Uterus (tissue), 4 donors: ENCODE data around the gene GPN2. TPM values are rescaled to one million over a fixed set of nuclear protein-coding genes. Genes with fewer than 3 reads are reported as not detected.
A peak's percentile ranks its signal among the peaks of the same experiment; 100 is the strongest.

Source experiments
- DNase-seq, 2 donors: peaks; one replicate each; pipeline ENCODE4 v3.0.0-alpha.2; 2019 to 2020
- H3K27ac ChIP-seq, 2 donors: fragments of 200-600 bp; sonication (generic); 1 replicate in 1 of 2; 2 replicates in 1 of 2; pipeline ENCODE4 v1.5.1; 2016 to 2018
- H3K27me3 ChIP-seq, 2 donors: fragments of 200-600 bp; sonication (generic); one replicate each; pipeline ENCODE4 v1.5.1; 2018 to 2019; ENCODE audit warnings: control low read depth in 1 of 2
- H3K36me3 ChIP-seq, 2 donors: fragments of 200-600 bp; sonication (generic); one replicate each; pipeline ENCODE4 v1.5.1; 2019; ENCODE audit warnings: control low read depth in 1 of 2
- H3K4me1 ChIP-seq, 2 donors: fragments of 200-600 bp; sonication (generic); one replicate each; pipeline ENCODE4 v1.5.1; 2018 to 2019; ENCODE audit warnings: control low read depth in 1 of 2
- H3K4me3 ChIP-seq, 2 donors: fragments of 200-600 bp; sonication (generic); 1 replicate in 1 of 2; 2 replicates in 1 of 2; pipeline ENCODE4 v1.5.1; 2018 to 2019; ENCODE audit warnings: mild to moderate bottlenecking in 1 of 2
- H3K9me3 ChIP-seq, 2 donors: fragments of 200-600 bp; sonication (generic); one replicate each; pipeline ENCODE4 v1.5.1; 2019; ENCODE audit warnings: control low read depth in 1 of 2
- POLR2A ChIP-seq, 2 donors: fragments of 450-650 bp; IDR thresholded peaks; one replicate each; pipeline ENCODE4 v1.6.1; 2016; ENCODE audit warnings: antibody characterized with exemption in 2 of 2, mild to moderate bottlenecking in 1 of 2, moderate library complexity in 1 of 2
- intact Hi-C: fragments of 100-400 bp; cut with DNase I; formaldehyde crosslinking; loops from one replicate; pipeline ENCODE4 v1.15.1; 2023; ENCODE audit warnings: low total_unique reads
- total RNA-seq, 4 donors: library from RNA; depleted of rRNA in 3 of 4; stranded (reverse); fragments of >200 nt in 3 of 4; gene quantifications; one replicate each; pipeline versions ENCODE4 v1.1.0 to v1.2.4, GENCODE V29; 2014 to 2023
- TF ChIP-seq, protein P1 (sequence below), 4 experiments: fragments of 200-600 bp in 2 of 4; fragments of 450-650 bp in 2 of 4; sonication (generic) in 2 of 4; IDR thresholded peaks; one replicate each; pipeline ENCODE4 v1.5.1; 2016 to 2019; ENCODE audit warnings: antibody characterized with exemption in 4 of 4, mild to moderate bottlenecking in 2 of 4, moderate library complexity in 1 of 4
- donor health status: DM: yes; HTN: yes; CAD: no.

The GPN2 gene
- total RNA-seq, 4 donors from 2014 or later, result 3.5 to 21.7 (median 11.4) TPM

DNA sequence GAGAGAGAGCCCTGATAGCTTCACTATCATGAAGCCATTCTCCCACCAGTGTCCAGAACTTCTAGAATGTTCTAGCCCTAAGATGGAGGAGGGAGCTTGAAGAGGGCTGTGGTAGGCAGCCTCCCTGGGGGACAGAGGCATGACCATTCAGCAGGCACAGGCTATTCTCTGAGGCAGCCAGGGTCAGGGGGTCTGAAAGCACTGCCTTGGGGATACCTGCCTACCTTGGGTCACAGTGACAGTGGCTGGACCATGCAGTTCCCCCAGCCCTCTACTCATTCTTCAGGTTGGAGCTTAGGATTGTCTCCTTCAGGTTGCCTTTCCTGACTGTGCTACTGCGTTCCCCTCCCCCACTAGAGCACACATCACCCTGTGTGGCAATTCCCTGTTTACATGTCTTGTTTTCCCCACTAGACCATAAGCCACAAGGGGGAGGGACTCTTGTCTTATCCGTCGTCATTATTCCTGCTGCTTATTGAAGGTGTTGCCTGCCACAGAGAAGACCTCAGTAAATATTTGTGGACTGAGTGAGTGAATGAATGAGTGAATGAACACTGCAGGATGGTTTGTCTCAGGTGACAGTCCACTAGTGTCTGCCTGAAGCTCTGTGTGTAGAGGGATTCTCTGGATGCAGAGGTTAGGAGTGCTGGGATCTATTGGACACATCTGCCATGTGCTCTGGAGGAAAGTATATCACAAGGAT is 58.4 kb downstream of the GPN2 start:
- intact Hi-C loops, result no loop called here
- H3K27ac ChIP-seq, result no peak overlapping the region
- peaks cover 5 to 20% of the 10 kb centered on the region in 2 donors for H3K4me1 ChIP-seq
- TF ChIP-seq, protein P1, sequence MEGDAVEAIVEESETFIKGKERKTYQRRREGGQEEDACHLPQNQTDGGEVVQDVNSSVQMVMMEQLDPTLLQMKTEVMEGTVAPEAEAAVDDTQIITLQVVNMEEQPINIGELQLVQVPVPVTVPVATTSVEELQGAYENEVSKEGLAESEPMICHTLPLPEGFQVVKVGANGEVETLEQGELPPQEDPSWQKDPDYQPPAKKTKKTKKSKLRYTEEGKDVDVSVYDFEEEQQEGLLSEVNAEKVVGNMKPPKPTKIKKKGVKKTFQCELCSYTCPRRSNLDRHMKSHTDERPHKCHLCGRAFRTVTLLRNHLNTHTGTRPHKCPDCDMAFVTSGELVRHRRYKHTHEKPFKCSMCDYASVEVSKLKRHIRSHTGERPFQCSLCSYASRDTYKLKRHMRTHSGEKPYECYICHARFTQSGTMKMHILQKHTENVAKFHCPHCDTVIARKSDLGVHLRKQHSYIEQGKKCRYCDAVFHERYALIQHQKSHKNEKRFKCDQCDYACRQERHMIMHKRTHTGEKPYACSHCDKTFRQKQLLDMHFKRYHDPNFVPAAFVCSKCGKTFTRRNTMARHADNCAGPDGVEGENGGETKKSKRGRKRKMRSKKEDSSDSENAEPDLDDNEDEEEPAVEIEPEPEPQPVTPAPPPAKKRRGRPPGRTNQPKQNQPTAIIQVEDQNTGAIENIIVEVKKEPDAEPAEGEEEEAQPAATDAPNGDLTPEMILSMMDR (IDR thresholded peaks at IDR 0.05), result no peak
- no peak for TF ChIP-seq POLR2A (IDR thresholded peaks at IDR 0.05)
- H3K36me3 ChIP-seq, result no peaks in the 10 kb centered on the region
- no peak overlapping the region for H3K4me3 ChIP-seq
- H3K9me3 ChIP-seq, result no peaks in the 10 kb centered on the region
- no peak for DNase-seq
- H3K27me3 ChIP-seq, result no peaks in the 10 kb centered on the region

DNA sequence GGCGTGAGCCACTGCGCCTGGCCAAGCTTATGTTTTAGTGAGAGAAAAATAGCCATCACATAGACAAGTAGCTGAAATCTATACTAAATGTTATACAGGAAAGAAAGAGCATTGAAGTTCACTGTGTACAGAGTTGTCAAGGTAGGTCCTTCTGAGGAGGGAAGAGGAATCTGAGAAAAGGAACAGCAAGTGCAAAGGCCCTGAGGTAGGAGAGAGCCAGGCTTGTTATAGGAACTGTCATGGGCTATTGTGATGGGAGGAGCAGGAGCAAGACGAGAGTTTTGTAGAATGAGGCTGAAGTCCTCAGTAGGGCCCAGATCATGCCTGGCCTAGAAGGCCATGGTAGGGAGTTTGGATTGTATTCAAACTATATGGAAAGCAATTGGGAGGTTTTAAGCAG is 59.0 kb downstream of the GPN2 start:
- no peaks in the 10 kb centered on the region for H3K27me3 ChIP-seq
- no peaks in the 10 kb centered on the region for H3K9me3 ChIP-seq
- H3K36me3 ChIP-seq, result no peaks in the 10 kb centered on the region
- H3K4me1 ChIP-seq, result peaks cover 5 to 20% of the 10 kb centered on the region in 2 donors
- no peak overlapping the region for H3K4me3 ChIP-seq
- no peak overlapping the region for H3K27ac ChIP-seq
- TF ChIP-seq, protein P1 (IDR thresholded peaks at IDR 0.05), result no peak
- no peak for TF ChIP-seq POLR2A (IDR thresholded peaks at IDR 0.05)
- DNase-seq, result no peak
- intact Hi-C loops, result no loop called here

DNA sequence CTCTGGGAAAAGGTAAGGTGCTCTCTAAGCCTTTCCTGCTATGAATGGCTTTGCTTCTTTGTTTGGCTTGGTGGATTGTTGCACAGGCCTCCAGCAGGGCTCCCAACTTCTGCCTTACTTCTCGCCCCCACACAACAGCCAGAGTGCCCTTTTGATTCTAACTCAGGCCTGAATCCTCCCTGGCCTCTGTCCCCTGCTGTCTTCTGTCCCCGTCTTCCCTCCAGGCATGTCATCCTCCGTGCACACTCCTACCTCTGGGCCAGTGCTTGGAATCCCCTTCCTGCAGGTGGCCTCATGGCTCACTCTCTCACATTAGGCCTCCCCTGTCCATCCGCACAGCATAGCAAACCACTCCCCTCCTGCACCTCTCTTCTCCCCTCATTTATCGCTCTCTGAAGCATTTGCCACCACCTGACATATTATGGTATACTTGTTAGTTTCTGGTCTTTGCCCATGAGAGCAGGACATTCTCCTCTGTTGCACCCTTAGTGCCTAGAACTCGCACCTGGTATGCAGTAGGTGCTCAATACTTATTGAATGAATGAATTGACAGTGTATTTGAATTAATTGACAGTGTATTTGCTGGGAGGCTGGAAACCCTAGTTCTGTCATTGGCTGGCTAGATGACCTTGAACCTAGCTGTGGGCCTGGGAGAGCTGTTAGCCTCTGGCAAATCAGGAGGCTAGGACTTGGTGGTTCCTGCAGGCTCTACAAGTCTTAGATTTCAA is 60.7 kb downstream of the GPN2 start:
- no peak for TF ChIP-seq POLR2A (IDR thresholded peaks at IDR 0.05)
- TF ChIP-seq, protein P1 (IDR thresholded peaks at IDR 0.05), result no peak
- Histone ChIP-seq H3K9me3 (no peaks in the 10 kb centered on the region), H3K4me1 (peaks cover 10 to 20% of the 10 kb centered on the region in 2 donors), H3K27ac (no peak overlapping the region), H3K4me3 (no peak overlapping the region), H3K27me3 (no peaks in the 10 kb centered on the region), H3K36me3 (no peaks in the 10 kb centered on the region)
- DNase-seq, result no peak
- intact Hi-C loops, result no loop called here

DNA sequence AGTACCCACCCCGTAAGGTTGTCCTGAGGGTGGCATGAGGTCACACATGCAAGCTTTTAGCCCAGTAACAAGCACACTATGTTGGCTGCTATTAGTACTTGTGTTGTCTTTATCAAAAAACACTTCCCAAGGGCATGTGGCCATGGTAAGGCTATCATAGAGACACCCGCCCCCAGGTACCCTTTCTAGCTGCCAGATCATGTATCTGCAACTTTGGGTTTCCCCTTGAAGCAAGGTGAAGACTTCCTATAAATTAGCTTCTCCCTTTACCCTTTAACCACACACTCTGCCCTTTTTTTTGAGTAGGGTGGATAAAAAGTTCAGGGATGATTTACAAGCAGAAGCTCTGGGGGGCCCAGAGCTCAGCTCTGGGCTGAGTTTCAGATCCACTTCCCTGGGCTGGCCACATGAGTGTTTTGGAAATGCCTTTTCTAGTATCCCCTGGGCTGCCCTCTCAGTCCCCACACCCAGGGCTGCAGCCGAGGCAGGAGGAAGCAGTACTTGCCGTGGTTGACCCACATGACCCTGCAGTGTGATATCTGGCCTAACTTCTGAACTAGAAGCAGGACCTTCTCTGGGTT is 61.6 kb downstream of the GPN2 start:
- Histone ChIP-seq H3K27me3 (no peaks in the 10 kb centered on the region), H3K9me3 (no peaks in the 10 kb centered on the region), H3K27ac (peak overlapping the region in 1 of 2 donors; percentile 15), H3K36me3 (no peaks in the 10 kb centered on the region), H3K4me1 (peaks cover 10 to 20% of the 10 kb centered on the region in 2 donors), H3K4me3 (no peak overlapping the region)
- intact Hi-C loops, result no loop called here
- TF ChIP-seq, protein P1 (IDR thresholded peaks at IDR 0.05), result no peak
- TF ChIP-seq POLR2A (IDR thresholded peaks at IDR 0.05), result no peak
- no peak for DNase-seq

DNA sequence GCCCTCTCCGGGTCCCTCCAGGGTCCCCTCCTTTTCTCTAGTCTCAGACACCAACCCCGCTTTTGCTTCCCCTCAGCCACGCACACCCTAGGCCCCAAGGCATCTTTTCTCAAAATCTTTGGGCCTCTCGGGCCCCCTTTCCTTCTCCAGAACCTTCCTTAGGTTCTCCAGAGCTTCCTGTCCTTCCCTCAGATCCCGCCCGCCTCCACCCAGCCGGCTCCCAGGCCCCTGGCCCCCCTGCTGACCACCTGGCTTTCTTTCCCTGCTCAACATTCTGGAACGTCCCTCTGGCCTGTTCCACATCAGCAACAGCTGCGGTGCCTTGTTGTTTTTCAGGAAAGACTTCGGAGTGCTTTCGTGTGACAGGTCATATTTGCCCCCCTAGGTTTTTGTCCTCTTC is 62.4 kb downstream of the GPN2 start:
- no peaks in the 10 kb centered on the region for H3K27me3 ChIP-seq
- no peak for DNase-seq
- peaks cover 10 to 20% of the 10 kb centered on the region in 2 donors for H3K4me1 ChIP-seq
- H3K27ac ChIP-seq, result peak overlapping the region; percentile 89 to 90
- H3K9me3 ChIP-seq, result no peaks in the 10 kb centered on the region
- no peaks in the 10 kb centered on the region for H3K36me3 ChIP-seq
- H3K4me3 ChIP-seq, result peak overlapping the region; percentile 82 to 87
- TF ChIP-seq, protein P1 (IDR thresholded peaks at IDR 0.05), result no peak
- TF ChIP-seq POLR2A (IDR thresholded peaks at IDR 0.05), result no peak
- intact Hi-C loops, result no loop called here
